Neural cell (in vitro differentiated cells): ENCODE measurements around the gene HES4.

Experiments
- CTCF ChIP-seq: fragments of 450-650 bp; IDR thresholded peaks from 2 replicates; pipeline ENCODE4 v1.5.1; 2014; ENCODE audit warnings: antibody characterized with exemption, mild to moderate bottlenecking, moderate library complexity; ENCODE audit not compliant: poor library complexity, severe bottlenecking
- EP300 ChIP-seq: fragments of 450-650 bp; conservative IDR thresholded peaks from 2 replicates; pipeline ENCODE4 v1.6.1; 2014; ENCODE audit warnings: antibody characterized with exemption, mild to moderate bottlenecking, moderate library complexity; ENCODE audit not compliant: poor library complexity, severe bottlenecking
- EZH2 ChIP-seq: fragments of 200-600, 300-800 bp; shearing (Covaris generic), sonication (generic); IDR thresholded peaks from 2 replicates; pipeline ENCODE4 v1.6.1; 2014; ENCODE audit warnings: antibody characterized with exemption, low read length, borderline replicate concordance, mild to moderate bottlenecking; ENCODE audit not compliant: insufficient read depth, poor library complexity, severe bottlenecking
- POLR2AphosphoS5 ChIP-seq: IDR thresholded peaks from 2 replicates; pipeline ENCODE4 v1.6.1; 2012
- REST ChIP-seq: IDR thresholded peaks from 2 replicates; pipeline ENCODE4 v1.6.1; 2012; ENCODE audit warnings: borderline replicate concordance
- SMC3 ChIP-seq: fragments of 450-650 bp; conservative IDR thresholded peaks from 2 replicates; pipeline ENCODE4 v1.6.1; 2014; ENCODE audit warnings: antibody characterized with exemption, mild to moderate bottlenecking, moderate library complexity; ENCODE audit not compliant: poor library complexity
- TAF1 ChIP-seq: IDR thresholded peaks from 2 replicates; pipeline ENCODE4 v1.6.1; 2012; ENCODE audit warnings: low read depth

GRCh38 chr1:995665-996633 lies 3.9 kb downstream of the HES4 start:
- TF ChIP-seq CTCF: no peak
- no peak for TF ChIP-seq TAF1
- TF ChIP-seq SMC3: no peak
- TF ChIP-seq POLR2AphosphoS5: no peak
- TF ChIP-seq EP300: no peak
- TF ChIP-seq REST: no peak
- TF ChIP-seq EZH2: no peak
